Measurements from ENCODE around the gene ITPR1.

Gene ITPR1

DNA sequence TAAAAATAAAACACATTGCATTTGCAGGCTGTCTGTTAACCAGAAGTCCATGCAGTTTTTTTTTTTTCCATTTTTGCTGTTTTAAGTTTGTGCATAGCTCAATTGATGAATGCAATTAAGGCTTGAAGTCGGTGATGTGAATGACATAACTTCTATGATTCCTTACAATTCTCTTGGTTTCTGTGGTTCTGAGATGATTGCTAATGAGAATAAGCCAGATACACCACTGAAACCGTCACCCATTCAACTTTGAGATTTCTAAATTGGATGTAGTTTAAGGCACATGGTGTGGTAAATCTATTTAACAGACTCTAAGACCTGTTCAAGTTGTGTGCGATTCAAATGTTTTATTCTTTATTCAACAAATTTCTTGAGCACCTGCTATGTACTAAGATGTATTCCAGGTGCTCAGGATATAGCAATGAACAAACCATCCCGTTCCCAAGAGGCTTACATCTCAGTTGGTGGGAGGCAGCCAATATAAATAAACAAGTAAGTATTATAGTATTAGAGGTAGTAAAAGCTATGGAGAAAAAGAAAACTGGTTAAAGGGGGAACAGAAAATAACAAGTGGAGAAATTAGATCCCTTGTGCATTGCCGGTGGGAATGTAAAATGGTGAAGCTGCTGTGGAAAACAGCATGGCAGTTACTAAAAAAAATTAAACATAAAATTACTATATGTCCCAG lies 4.0 kb downstream of the ITPR1 start:
- no peak overlapping the region for H3K4me3 ChIP-seq (ENCODE audit: low read length)
- TF ChIP-seq CTCF (conservative IDR thresholded peaks at IDR 0.05; ENCODE audit: low read depth, low read length), result no peak
- no peak for DNase-seq (ENCODE audit: low read depth)

- no peak for DNase-seq (ENCODE audit: low read depth)
- TF ChIP-seq CTCF (conservative IDR thresholded peaks at IDR 0.05; ENCODE audit: low read depth, low read length), result no peak
Observed at GRCh38 chr3:4497843-4498324, 4.7 kb downstream of the ITPR1 start.

GRCh38 chr3:4498446-4498845 lies 5.3 kb downstream of the ITPR1 start:
- no peak for DNase-seq (ENCODE audit: low read depth)
- H3K4me3 ChIP-seq (ENCODE audit: low read length), result no peak overlapping the region
- TF ChIP-seq CTCF (conservative IDR thresholded peaks at IDR 0.05; ENCODE audit: low read depth, low read length), result no peak

More at GRCh38 chr3:4497843-4498324, 4.7 kb downstream of the ITPR1 start:
- no peak overlapping the region for H3K4me3 ChIP-seq (ENCODE audit: low read length)

- H3K4me3 ChIP-seq (ENCODE audit: low read length), result no peak overlapping the region
- TF ChIP-seq CTCF (conservative IDR thresholded peaks at IDR 0.05; ENCODE audit: low read depth, low read length), result no peak
- no peak for DNase-seq (ENCODE audit: low read depth)
Observed at GRCh38 chr3:4501437-4501836, 8.3 kb downstream of the ITPR1 start.

DNA sequence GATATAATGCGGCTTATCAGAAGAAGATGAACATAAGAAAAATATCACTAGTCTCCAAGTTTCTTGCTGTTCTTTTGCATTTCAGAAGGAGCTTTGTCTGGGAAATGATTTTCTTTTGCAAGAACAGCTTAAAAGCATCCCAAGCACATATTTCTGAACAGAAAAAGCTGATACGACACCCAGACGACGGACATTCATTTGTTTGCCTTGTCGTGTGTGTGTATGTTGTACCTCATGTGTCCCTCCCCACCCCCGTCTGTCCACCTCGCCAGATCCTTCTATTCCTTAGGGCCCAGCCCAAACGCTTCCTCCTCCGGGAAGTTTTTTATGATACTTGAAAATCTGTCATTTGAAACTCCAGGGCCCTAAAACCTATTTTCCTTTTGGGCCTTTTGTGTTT lies 8.8 kb downstream of the ITPR1 start:
- H3K4me3 ChIP-seq (ENCODE audit: low read length), result no peak overlapping the region
- no peak for TF ChIP-seq CTCF (conservative IDR thresholded peaks at IDR 0.05; ENCODE audit: low read depth, low read length)
- no peak for DNase-seq (ENCODE audit: low read depth)

- H3K4me3 ChIP-seq (ENCODE audit: low read length), result no peak overlapping the region
- DNase-seq (ENCODE audit: low read depth), result no peak
- TF ChIP-seq CTCF (conservative IDR thresholded peaks at IDR 0.05; ENCODE audit: low read depth, low read length), result no peak
Observed at GRCh38 chr3:4503050-4503449, 9.9 kb downstream of the ITPR1 start.
